Measurements from ENCODE around the gene FPR2. TPM values are rescaled to one million over a fixed set of nuclear protein-coding genes. Genes with fewer than 3 reads are reported as not detected.

The FPR2 gene
- total RNA-seq, 1 donor from 2014 or later: not detected

DNA sequence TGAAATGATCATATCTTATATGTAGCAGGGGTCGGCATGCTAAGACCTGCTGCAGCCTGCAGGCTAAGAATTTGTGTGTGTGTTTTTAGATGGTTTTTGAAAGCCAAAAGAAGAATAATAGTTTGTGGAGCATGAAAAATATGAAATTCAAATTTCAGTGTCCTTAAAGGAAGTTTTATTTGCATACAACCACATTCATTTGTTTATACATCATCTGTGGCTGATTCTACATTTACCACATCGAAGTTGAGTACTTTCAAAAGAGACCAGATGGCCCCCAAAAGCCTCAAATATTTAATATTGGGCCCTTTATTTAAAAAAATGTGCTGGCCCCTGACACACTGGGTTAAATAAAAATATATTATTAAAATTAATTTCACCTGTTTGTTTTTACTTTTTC lies 38.5 kb upstream of the FPR2 start:
- Mint-ChIP-seq H3K9me3 (ENCODE audit: low read depth) (peaks cover 3% of the 10 kb centered on the region), H3K4me3 (ENCODE audit: unreplicated experiment) (no peak overlapping the region), H3K4me1 (ENCODE audit: low read depth) (peaks cover 5% of the 10 kb centered on the region), H3K36me3 (ENCODE audit: low read depth) (peaks cover 2% of the 10 kb centered on the region), H3K27ac (ENCODE audit: unreplicated experiment) (no peak overlapping the region), H3K27me3 (ENCODE audit: low read depth) (peaks cover 61% of the 10 kb centered on the region)
- DNase-seq (ENCODE audit: low spot score): no peak
- TF ChIP-seq, protein P1, sequence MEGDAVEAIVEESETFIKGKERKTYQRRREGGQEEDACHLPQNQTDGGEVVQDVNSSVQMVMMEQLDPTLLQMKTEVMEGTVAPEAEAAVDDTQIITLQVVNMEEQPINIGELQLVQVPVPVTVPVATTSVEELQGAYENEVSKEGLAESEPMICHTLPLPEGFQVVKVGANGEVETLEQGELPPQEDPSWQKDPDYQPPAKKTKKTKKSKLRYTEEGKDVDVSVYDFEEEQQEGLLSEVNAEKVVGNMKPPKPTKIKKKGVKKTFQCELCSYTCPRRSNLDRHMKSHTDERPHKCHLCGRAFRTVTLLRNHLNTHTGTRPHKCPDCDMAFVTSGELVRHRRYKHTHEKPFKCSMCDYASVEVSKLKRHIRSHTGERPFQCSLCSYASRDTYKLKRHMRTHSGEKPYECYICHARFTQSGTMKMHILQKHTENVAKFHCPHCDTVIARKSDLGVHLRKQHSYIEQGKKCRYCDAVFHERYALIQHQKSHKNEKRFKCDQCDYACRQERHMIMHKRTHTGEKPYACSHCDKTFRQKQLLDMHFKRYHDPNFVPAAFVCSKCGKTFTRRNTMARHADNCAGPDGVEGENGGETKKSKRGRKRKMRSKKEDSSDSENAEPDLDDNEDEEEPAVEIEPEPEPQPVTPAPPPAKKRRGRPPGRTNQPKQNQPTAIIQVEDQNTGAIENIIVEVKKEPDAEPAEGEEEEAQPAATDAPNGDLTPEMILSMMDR (IDR thresholded peaks at IDR 0.05): no peak

DNA sequence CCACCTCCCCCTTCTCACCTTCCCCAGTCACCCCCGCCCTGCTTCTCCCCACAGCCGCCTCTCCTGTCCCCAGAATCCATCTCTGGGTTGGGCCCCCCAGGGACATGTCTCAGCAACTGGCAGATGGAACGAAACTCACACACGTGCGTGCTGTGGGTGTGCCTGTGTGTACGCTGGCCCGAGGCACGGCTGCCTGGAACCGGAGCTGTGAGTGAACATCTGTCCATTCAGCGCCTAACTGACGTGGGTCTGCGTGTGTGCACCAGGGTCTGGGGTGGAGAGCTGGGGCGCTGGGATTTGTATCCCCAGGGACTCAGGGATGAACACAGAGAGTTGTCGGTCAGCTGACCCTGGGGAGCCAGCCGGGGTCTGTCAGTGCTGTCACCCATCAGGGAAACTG lies 36.4 kb upstream of the FPR2 start:
- no peak overlapping the region for H3K4me3 Mint-ChIP-seq (ENCODE audit: unreplicated experiment)

DNA sequence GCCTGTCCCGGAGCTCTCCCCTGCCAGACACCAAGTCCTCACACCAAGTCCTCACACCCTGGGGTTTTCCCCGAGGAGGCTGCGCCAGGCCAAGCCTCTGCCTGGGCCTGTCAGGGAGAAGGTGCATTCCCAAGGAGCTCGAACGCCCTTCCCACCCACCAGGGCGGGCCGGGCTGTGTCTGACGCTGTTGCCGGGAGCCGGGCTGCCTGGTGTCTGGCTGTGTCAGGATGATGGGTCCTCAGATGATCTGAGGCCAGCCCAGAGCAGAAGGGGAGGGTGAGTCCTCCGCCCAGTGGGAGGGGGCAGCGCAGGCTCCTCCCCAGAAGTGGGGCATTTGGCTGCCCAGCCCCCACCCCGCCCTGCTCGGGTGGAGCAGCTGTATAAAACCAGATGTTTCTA lies 34.9 kb upstream of the FPR2 start:
- H3K27ac Mint-ChIP-seq (ENCODE audit: unreplicated experiment): no peak overlapping the region
- DNase-seq (ENCODE audit: low spot score): no peak
- H3K36me3 Mint-ChIP-seq (ENCODE audit: low read depth): no peaks in the 10 kb centered on the region
- no peak overlapping the region for H3K4me3 Mint-ChIP-seq (ENCODE audit: unreplicated experiment)
- H3K9me3 Mint-ChIP-seq (ENCODE audit: low read depth): peaks cover 5% of the 10 kb centered on the region
- TF ChIP-seq, protein P1 (IDR thresholded peaks at IDR 0.05): no peak
- H3K27me3 Mint-ChIP-seq (ENCODE audit: low read depth): peaks cover 39% of the 10 kb centered on the region
- peaks cover 5% of the 10 kb centered on the region for H3K4me1 Mint-ChIP-seq (ENCODE audit: low read depth)

More for the DNA sequence above, 36.4 kb upstream of the FPR2 start:
- H3K27me3 Mint-ChIP-seq (ENCODE audit: low read depth): peaks cover 49% of the 10 kb centered on the region
- H3K4me1 Mint-ChIP-seq (ENCODE audit: low read depth): peaks cover 5% of the 10 kb centered on the region
- TF ChIP-seq, protein P1 (IDR thresholded peaks at IDR 0.05): no peak
- no peaks in the 10 kb centered on the region for H3K9me3 Mint-ChIP-seq (ENCODE audit: low read depth)
- DNase-seq (ENCODE audit: low spot score): no peak
- no peaks in the 10 kb centered on the region for H3K36me3 Mint-ChIP-seq (ENCODE audit: low read depth)
- no peak overlapping the region for H3K27ac Mint-ChIP-seq (ENCODE audit: unreplicated experiment)

DNA sequence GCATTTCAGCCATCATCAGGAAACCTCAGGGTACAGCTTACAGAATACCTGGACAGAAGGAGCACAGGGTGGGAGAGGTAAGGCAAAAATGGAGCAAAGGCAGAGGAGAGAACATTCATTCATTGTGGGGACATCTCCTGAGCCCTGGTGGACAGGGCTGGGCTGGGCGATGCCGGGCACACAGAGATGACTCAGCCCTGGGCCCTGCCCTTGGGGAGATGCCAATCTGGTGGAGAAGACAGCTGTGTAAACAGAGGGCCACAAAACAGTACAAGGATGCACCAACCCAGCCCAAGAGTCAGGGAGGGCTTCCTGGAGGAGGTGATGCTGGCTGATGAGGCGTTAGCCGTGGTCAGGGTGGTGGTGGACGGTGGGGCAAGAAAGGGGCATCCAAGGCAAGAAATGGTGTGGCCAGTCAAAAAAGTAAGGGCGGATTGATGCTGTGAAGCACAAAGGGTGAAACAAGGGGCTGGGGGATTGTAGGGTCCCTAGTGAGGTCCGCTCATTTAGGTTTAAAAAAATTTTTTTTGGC lies 33.6 kb upstream of the FPR2 start:
- Mint-ChIP-seq H3K27ac (ENCODE audit: unreplicated experiment) (no peak overlapping the region), H3K9me3 (ENCODE audit: low read depth) (peaks cover 7% of the 10 kb centered on the region), H3K4me3 (ENCODE audit: unreplicated experiment) (no peak overlapping the region), H3K36me3 (ENCODE audit: low read depth) (no peaks in the 10 kb centered on the region), H3K27me3 (ENCODE audit: low read depth) (peaks cover 34% of the 10 kb centered on the region), H3K4me1 (ENCODE audit: low read depth) (peaks cover 5% of the 10 kb centered on the region)
- TF ChIP-seq, protein P1 (IDR thresholded peaks at IDR 0.05): no peak
- no peak for DNase-seq (ENCODE audit: low spot score)

DNA sequence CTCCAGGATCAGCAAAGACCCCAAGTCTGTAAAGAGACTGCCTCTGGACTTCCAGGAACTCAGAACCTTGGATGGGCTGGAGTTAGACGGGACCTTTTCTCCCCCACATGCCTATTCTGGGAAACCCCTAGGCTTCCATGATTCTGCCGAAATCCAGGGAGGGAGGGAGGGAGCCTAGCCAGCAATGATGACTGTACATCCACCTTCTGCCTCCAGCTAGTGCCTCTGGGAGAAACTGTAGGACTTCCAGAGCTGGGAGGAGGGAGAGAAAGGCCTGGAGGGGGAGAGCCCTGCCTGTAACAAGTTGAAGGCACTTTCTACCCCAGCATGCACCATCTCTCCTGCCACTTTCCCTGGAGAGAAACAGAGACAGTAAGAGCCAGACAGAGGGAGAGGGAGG lies 31.2 kb upstream of the FPR2 start:
- Mint-ChIP-seq H3K27me3 (ENCODE audit: low read depth) (peaks cover 19% of the 10 kb centered on the region), H3K36me3 (ENCODE audit: low read depth) (no peaks in the 10 kb centered on the region), H3K9me3 (ENCODE audit: low read depth) (peaks cover 7% of the 10 kb centered on the region), H3K4me1 (ENCODE audit: low read depth) (peaks cover 5% of the 10 kb centered on the region), H3K27ac (ENCODE audit: unreplicated experiment) (no peak overlapping the region), H3K4me3 (ENCODE audit: unreplicated experiment) (no peak overlapping the region)
- no peak for DNase-seq (ENCODE audit: low spot score)
- TF ChIP-seq, protein P1 (IDR thresholded peaks at IDR 0.05): no peak
